Measurements from ENCODE around the gene CDKL5.
A peak's percentile ranks its signal among the peaks of the same experiment; 100 is the strongest.
"Not testable (repeated sequence)": the region's sequence is repeated elsewhere in the genome, so short reads cannot be mapped to it uniquely, and the experiment has no call there.

Gene CDKL5

GRCh38 chrX:18425199-18426003, at the start of gene CDKL5:
TSS of gene CDKL5 (plus strand) at chrX:18425608. CDS start at chrX:18507097, 81,489 bp downstream.
- DNase-seq (ENCODE audit: low spot score), result peak; percentile 90

- no peak for DNase-seq (ENCODE audit: low spot score)
Observed at GRCh38 chrX:18377796-18378195, 47.6 kb upstream of the CDKL5 start.

GRCh38 chrX:18389966-18390365, 35.4 kb upstream of the CDKL5 start:
- DNase-seq (ENCODE audit: low spot score), result no peak

GRCh38 chrX:18390941-18391538, 34.4 kb upstream of the CDKL5 start:
- DNase-seq (ENCODE audit: low spot score), result peak; percentile 42

GRCh38 chrX:18394477-18394876, 30.9 kb upstream of the CDKL5 start:
- DNase-seq (ENCODE audit: low spot score), result no peak

DNA sequence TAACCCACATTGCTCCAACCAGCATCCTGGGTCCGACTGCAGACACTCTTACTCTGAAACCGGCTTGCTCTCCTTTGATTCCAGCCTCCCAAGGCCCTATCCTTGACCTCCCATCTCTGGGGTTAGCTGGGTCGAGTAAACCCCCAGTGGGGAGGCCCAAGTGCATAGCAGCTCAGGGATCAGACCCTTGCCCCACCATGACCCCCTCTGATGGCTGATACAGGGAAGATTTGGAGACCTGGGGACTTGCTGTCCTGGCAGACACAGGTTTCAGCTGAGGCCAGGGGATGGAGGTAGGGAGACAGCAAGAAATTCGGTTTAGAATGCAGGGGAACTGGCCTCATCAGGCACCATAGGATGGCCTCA, 23.6 kb upstream of the CDKL5 start:
- no peak for DNase-seq (ENCODE audit: low spot score)

DNA sequence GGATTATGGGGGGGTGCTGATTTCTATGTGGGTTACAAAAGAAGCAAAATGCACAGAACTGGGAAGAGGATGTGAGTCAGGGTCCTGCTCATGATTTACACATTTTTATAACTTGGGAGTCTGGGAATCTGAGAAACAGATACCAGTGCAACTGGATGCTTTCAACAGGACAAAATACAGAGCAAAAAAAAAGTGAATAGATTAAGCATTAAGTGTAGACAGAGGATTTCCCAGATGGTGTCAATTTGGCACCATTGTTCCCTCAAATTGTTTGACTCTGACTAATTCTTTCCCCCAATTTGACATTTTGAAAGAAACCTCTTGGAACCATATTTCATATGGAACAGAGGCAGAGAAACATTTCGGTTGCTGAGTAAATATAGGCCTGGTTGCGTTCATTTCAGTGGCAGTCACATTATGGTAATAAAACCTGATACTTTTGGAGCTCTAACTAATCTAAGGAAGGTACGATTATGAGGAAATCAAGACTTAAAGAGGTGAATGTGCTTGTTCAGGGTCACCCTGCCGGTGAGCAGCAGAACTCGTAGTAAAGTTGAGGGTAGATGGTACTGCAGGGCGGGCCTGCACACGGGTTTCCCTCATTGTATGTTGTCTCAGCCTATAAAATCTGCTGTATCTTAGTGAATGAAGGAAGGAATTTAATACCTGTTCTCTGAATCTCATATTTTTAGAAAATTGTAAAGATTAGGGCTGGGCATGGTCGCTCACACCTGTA, 18.7 kb upstream of the CDKL5 start:
- DNase-seq (ENCODE audit: low spot score), result no peak

DNA sequence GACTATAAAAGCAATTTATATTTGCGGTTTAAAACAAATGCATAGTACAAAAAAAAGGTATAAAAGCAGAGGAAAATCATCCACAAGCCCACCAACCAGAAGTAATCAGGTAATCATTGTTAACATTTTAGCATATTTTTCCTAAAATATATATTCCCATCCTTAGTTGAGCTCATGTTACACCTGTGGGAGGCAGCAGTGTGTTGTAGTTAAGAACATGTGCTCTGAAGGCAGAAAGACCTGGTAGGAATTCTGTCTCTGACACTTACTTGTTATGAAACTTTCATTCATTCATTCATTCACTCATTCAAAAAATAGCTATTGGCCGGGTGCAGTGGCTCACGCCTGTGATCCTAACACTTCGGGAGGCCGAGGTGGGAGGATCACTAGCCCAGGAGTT, 15.4 kb upstream of the CDKL5 start:
- DNase-seq (ENCODE audit: low spot score), result no peak

- no peak for DNase-seq (ENCODE audit: low spot score)
Observed at GRCh38 chrX:18415386-18415785, 10.0 kb upstream of the CDKL5 start.

GRCh38 chrX:18422325-18422724, 3.1 kb upstream of the CDKL5 start:
- DNase-seq (ENCODE audit: low spot score), result no peak

DNA sequence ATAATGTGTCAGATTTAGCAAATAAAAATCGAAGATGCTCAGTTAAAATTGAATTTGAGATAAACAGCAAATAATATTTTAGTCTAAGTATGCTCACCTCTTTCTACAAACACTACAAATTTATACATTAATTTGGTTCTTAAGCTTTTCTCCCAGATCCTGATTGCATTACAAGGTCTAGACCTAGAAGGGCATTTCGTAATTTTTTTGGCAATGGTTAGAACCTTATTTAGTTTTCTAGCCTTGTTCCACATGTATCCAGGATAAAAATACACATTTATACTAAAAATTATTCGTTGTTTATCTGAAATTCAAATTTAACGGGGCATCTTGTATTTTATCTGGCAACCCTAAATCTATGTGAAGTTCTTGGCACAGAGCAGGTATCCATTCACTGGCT, 2.5 kb upstream of the CDKL5 start:
- DNase-seq (ENCODE audit: low spot score), result no peak

DNA sequence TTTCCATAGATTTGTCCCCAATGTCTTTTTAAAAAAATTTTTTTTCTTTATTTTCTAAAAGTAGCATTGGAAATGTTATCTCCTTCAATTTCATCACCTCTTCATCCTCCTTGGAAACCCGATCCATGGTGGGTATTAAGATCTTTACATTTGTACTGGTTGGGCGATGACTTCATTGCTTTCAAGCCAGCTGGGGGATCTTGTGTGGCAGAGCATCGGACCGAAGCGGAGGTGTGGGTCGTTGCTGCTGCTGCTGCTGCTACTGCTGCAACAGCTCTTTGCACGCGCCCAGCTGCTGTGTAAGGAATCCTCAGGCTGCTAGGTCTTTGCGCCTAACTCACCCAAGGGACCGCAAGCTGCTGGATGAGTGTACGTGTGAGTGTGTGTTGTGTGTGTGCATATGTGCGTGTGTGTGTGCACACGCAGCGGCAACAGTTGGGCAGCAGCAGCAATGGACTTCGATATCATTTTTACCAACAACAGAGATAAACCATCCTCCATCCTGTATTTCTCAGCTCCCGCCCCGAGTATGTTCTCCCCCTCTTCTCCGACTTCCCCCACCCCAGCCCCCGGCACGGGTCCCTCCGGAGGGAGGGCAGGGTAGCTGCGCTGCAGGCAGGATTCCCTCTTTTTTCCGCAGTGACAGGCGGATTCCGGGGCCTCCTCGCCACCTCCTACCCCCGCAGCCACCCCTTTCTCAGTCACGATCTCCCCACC, 768 bp upstream of the CDKL5 start:
- no peak for DNase-seq (ENCODE audit: low spot score)

- no peak for DNase-seq (ENCODE audit: low spot score)
Observed at GRCh38 chrX:18426004-18426320, 554 bp downstream of the CDKL5 start.

DNA sequence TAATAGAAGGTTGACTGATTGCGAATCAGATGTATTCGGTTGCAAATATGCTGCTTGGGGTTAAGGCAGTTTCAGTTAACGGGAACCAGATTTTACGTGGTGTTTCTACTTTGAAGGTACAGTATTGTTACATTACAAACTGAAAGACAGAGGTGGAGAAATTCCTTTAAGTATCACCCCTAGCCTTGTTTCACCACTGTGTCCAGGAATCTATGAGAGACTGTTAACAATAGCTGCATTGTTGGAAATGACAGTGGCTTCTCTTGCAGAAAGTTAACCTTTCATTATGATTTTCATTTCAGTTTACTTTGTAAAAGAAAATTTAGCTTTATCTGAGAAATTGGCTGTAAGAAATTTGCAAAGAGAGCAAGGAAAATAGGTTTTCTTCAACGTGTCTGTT, 2.6 kb downstream of the CDKL5 start:
- DNase-seq (ENCODE audit: low spot score), result no peak

DNA sequence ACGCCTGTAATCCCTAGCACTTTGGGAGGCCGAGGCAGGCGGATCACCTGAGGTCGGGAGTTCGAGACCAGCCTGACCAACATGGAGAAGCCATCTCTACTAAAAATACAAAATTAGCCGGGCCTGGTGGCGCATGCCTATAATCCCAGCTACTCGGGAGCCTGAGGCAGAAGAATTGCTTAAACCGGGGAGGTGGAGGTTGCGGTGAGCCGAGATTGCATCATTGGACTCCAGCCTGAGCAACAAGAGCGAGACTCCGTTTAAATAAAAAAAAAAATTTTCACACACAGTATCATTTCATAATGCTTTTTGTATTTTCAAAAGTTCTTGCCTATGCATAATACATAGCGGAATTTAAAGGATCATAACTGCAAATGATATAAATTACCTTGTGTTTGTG, 7.9 kb downstream of the CDKL5 start:
- DNase-seq (ENCODE audit: low spot score), result not testable (repeated sequence)

DNA sequence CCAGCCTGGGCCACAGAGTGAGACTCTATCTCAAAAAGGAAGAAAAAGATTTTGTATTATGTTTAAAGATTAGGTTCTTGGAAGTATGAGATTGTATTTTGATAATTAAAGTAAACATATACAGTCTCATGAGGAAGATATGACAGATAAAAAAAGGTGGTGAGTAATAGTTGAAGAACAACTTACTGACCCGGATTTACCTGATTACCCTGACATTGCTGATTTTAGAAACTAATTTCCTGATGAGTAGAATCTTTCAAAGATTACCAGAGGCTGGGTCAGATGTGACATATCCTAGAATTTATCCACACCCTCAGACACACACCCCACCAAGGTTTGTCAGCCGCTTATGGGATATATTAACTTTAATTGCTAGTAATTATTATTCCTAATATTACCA, 9.5 kb downstream of the CDKL5 start:
- no peak for DNase-seq (ENCODE audit: low spot score)

DNA sequence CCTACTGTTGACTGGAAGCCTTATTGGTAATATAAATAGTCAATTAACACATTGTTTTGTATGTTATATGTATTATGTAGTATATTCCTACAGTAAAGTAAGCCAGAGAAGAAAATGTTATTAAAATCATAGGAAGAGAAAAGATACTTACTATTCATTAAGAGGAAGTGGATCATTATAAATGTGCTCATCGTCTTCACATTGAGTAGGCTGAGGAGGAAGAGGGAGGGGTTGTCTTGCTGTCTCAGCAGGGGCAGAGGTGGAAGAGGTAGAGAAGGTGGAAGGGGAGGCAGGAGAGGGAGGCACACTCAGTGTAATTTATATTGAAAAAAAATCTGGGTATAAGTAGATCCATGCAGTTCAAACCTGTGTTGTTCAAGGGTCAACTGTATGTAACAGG, 10.6 kb downstream of the CDKL5 start:
- DNase-seq (ENCODE audit: low spot score), result no peak

- DNase-seq (ENCODE audit: low spot score), result no peak
Observed at GRCh38 chrX:18440835-18441234, 15.4 kb downstream of the CDKL5 start.

- no peak for DNase-seq (ENCODE audit: low spot score)
Observed at GRCh38 chrX:18441780-18442367, 16.5 kb downstream of the CDKL5 start.

DNA sequence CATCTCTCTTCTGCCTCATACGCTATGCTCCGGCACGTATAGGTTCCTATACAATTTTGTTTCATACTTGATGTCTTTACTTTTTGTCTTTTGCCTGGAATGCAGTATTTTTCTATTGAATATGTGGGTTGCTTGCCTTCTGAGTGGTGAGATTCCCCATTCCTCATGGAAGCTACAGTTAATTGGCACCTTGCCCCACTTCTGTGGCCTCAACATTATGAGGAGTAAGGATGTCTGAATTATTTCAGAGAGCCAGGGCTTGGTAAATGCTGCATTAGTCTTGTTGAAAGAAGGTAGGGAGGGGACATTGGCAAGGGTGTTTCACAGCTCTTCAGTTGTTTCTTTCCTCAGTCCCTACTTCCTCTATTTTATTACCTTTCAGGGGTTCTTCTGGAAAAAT, 23.0 kb downstream of the CDKL5 start:
- DNase-seq (ENCODE audit: low spot score), result no peak

- no peak for DNase-seq (ENCODE audit: low spot score)
Observed at GRCh38 chrX:18449236-18449635, 23.8 kb downstream of the CDKL5 start.

- DNase-seq (ENCODE audit: low spot score), result no peak
Observed at GRCh38 chrX:18455384-18455783, 30.0 kb downstream of the CDKL5 start.

Data from LoVo (cell line).